Measurements from ENCODE around the gene SEM1.
"Not testable (repeated sequence)": the region's sequence is repeated elsewhere in the genome, so short reads cannot be mapped to it uniquely, and the experiment has no call there.

The SEM1 gene

GRCh38 chr7:96700516-96700915, 9.1 kb downstream of the SEM1 start:
- no peak for DNase-seq

GRCh38 chr7:96699219-96699871, 10.3 kb downstream of the SEM1 start:
- no peak for DNase-seq

GRCh38 chr7:96698449-96698848, 11.2 kb downstream of the SEM1 start:
- DNase-seq, result not testable (repeated sequence)

GRCh38 chr7:96697822-96698221, 11.8 kb downstream of the SEM1 start:
- no peak for DNase-seq

GRCh38 chr7:96695581-96695980, 14.1 kb downstream of the SEM1 start:
- DNase-seq, result no peak

- DNase-seq, result no peak
Measured at GRCh38 chr7:96694082-96694481, 15.6 kb downstream of the SEM1 start.

- DNase-seq, result no peak
Measured at GRCh38 chr7:96691702-96692101, 17.9 kb downstream of the SEM1 start.

GRCh38 chr7:96689414-96689813, 20.2 kb downstream of the SEM1 start:
- DNase-seq, result no peak

- no peak for DNase-seq
Measured at GRCh38 chr7:96686305-96686704, 23.3 kb downstream of the SEM1 start.

- no peak for DNase-seq
Measured at GRCh38 chr7:96685755-96686154, 23.9 kb downstream of the SEM1 start.

- DNase-seq, result no peak
Measured at GRCh38 chr7:96685353-96685752, 24.3 kb downstream of the SEM1 start.

GRCh38 chr7:96679886-96680285, 29.8 kb downstream of the SEM1 start:
- no peak for DNase-seq

- no peak for DNase-seq
Measured at GRCh38 chr7:96676919-96677318, 32.7 kb downstream of the SEM1 start.

- DNase-seq, result no peak
Measured at GRCh38 chr7:96675548-96675947, 34.1 kb downstream of the SEM1 start.

GRCh38 chr7:96674565-96674964, 35.1 kb downstream of the SEM1 start:
- DNase-seq, result no peak

- DNase-seq, result no peak
Measured at GRCh38 chr7:96671854-96672253, 37.8 kb downstream of the SEM1 start.

- DNase-seq, result no peak
Measured at GRCh38 chr7:96670338-96671289, 39.0 kb downstream of the SEM1 start.

GRCh38 chr7:96669812-96670211, 39.8 kb downstream of the SEM1 start:
- DNase-seq, result no peak

GRCh38 chr7:96667026-96667425, 42.6 kb downstream of the SEM1 start:
- DNase-seq, result no peak

- no peak for DNase-seq
Measured at GRCh38 chr7:96665689-96666088, 44.0 kb downstream of the SEM1 start.

- no peak for DNase-seq
Measured at GRCh38 chr7:96664793-96665192, 44.9 kb downstream of the SEM1 start.

GRCh38 chr7:96663871-96664445, 45.7 kb downstream of the SEM1 start:
- DNase-seq, result no peak

- DNase-seq, result no peak
Measured at GRCh38 chr7:96663457-96663856, 46.2 kb downstream of the SEM1 start.

GRCh38 chr7:96662151-96662550, 47.5 kb downstream of the SEM1 start:
- DNase-seq, result not testable (repeated sequence)

All from activated CD8-positive, alpha-beta memory T cell treated with anti-CD3 and anti-CD28 coated beads, Interleukin-2, amount 50 U/mL, for 4 hours (primary cell).